ENCODE data around the gene CORO2B.

DNA sequence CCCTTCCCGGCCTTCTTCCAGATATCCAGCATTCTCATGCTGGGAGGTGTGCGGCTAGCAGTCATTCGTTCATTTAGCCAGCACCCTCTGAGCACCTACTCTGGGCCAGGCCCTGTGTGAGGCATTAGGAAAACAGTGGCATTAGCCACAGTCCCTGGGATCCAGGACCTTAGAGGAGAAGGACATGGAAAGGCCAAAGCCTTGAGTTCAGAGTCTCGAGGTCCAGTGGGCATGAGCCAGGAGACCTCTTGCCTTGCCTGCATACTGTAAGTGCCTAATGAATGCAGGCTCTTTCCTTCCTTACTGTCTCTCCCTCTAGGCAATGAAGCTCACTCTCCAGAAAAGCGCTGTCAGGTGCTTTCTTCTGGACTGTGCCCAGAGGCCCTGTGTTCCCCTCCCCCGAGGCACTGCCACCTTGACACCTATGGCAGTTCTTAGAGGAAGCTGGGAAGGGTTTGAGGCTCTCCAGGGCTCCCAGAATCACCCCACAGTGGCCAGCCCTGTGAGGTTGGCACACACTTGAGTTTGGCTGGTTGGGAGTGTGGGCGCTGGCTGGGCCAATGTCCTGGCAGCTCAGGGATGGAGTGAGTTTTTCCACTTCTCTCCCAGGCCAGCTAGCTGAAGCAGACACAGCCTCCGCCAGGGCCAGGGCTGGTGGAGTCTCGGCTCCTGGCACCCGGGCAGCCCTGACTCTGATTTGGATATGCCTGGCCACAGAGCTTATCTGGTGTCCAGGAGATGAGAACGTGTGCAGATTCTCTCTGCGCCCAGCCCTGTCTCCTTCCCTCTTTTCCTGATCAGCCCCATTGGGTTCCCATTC lies 5.4 kb downstream of the CORO2B start:
- TF ChIP-seq, protein P1, sequence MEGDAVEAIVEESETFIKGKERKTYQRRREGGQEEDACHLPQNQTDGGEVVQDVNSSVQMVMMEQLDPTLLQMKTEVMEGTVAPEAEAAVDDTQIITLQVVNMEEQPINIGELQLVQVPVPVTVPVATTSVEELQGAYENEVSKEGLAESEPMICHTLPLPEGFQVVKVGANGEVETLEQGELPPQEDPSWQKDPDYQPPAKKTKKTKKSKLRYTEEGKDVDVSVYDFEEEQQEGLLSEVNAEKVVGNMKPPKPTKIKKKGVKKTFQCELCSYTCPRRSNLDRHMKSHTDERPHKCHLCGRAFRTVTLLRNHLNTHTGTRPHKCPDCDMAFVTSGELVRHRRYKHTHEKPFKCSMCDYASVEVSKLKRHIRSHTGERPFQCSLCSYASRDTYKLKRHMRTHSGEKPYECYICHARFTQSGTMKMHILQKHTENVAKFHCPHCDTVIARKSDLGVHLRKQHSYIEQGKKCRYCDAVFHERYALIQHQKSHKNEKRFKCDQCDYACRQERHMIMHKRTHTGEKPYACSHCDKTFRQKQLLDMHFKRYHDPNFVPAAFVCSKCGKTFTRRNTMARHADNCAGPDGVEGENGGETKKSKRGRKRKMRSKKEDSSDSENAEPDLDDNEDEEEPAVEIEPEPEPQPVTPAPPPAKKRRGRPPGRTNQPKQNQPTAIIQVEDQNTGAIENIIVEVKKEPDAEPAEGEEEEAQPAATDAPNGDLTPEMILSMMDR (IDR thresholded peaks at IDR 0.05), result no peak
- no peak for TF ChIP-seq POLR2A (IDR thresholded peaks at IDR 0.05)

All from uterus (tissue), 2 donors.